IPS DF 19.7 (cell line): ENCODE data around the gene PTPRJ.
"Not testable (repeated sequence)": the region's sequence is repeated elsewhere in the genome, so short reads cannot be mapped to it uniquely, and the experiment has no call there.

Experiments
- DNase-seq: peaks from one replicate; pipeline ENCODE4 v3.0.0-alpha.2; 2013; ENCODE audit warnings: low read depth, low spot score

PTPRJ gene

GRCh38 chr11:48161951-48162884 is 181.9 kb downstream of the PTPRJ start:
- DNase-seq, result no peak

- no peak for DNase-seq
These were observed 182.5 kb downstream of the PTPRJ start for GRCh38 chr11:48162885-48163268.

- DNase-seq, result no peak
These were observed 183.2 kb downstream of the PTPRJ start for GRCh38 chr11:48163360-48164100.

GRCh38 chr11:48164836-48165235 is 184.5 kb downstream of the PTPRJ start:
- DNase-seq, result no peak

GRCh38 chr11:48165426-48165825 is 185.1 kb downstream of the PTPRJ start:
- no peak for DNase-seq

GRCh38 chr11:48167380-48167779 is 187.0 kb downstream of the PTPRJ start:
- DNase-seq, result no peak

- no peak for DNase-seq
These were observed 188.5 kb downstream of the PTPRJ start for GRCh38 chr11:48168815-48169214.

GRCh38 chr11:48169259-48169658 is 188.9 kb downstream of the PTPRJ start:
- DNase-seq, result no peak

GRCh38 chr11:48169717-48170116 is 189.4 kb downstream of the PTPRJ start:
- DNase-seq, result no peak

- DNase-seq, result no peak
These were observed 190.2 kb downstream of the PTPRJ start for GRCh38 chr11:48170241-48171233.

- peak; percentile 23 for DNase-seq
These were observed 192.7 kb downstream of the PTPRJ start for GRCh38 chr11:48172818-48173609.

- DNase-seq, result no peak
These were observed 197.3 kb downstream of the PTPRJ start for GRCh38 chr11:48177661-48178060.

- no peak for DNase-seq
These were observed 200.3 kb downstream of the PTPRJ start for GRCh38 chr11:48180627-48181026.

GRCh38 chr11:48182860-48183526 is 202.6 kb downstream of the PTPRJ start:
- no peak for DNase-seq

- DNase-seq, result no peak
These were observed 204.1 kb downstream of the PTPRJ start for GRCh38 chr11:48184452-48184851.

- DNase-seq, result not testable (repeated sequence)
These were observed 210.7 kb downstream of the PTPRJ start for GRCh38 chr11:48190906-48191654.

GRCh38 chr11:48193876-48194275 is 213.5 kb downstream of the PTPRJ start:
- DNase-seq, result no peak

- no peak for DNase-seq
These were observed 227.5 kb downstream of the PTPRJ start for GRCh38 chr11:48207881-48208280.

- no peak for DNase-seq
These were observed 229.7 kb downstream of the PTPRJ start for GRCh38 chr11:48210052-48210451.
